ENCODE measurements around the gene WASF3.

Gene WASF3

DNA sequence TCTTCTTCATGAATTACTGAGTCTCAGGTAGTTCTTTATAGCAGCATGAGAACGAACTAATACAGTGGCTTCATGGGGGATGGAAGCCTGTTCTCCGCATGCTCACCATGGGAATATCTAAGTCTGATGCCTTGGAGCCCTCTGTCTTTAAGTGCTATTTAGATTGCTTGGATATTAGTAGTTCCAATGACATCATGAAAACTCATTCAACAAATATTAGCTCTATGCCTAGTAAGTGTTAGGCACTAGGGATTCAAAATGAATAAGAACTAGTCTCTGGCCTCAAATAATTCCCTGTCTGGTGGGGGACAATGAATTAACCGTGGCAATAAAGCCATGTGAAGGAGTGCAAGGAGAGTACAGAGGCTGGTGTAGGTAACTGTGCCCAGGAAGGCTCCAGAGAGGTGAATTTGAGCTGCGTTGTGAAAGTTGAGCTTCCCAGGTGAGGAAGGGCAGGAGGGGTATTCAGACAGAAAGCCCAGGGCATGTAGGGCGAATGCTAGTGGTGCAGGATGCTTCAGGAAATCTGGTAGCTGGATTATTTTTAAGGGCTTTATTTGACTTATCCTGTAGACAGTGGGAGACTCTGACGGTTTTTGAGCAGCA is 6.1 kb upstream of the WASF3 start:
- no peak for TF ChIP-seq SIN3A (IDR thresholded peaks at IDR 0.05; ENCODE audit: borderline replicate concordance, insufficient read depth, low read length)

DNA sequence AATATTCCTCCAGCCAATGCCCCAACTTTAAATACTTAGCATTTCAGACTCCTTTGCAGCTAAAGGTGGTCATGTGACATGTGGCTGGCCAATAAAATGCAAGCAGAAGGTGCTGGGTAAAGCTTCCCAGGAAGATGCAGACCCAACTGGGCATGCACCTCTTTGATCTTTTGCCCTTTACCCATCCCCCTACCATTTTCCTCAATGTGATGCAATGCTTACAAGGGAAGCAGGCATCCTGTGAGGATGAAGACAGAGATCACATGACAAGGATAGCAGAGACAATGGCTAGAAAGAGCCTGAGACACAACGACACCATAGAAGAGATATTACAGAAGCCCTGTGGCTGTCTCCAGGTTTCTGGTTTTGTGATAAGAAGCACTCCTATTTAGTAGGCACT is 2.1 kb upstream of the WASF3 start:
- TF ChIP-seq FOXP2 (optimal IDR thresholded peaks at IDR 0.05; ENCODE audit: borderline replicate concordance, extremely low read depth, extremely low read length, insufficient read depth), result no peak
- TF ChIP-seq, protein P1, sequence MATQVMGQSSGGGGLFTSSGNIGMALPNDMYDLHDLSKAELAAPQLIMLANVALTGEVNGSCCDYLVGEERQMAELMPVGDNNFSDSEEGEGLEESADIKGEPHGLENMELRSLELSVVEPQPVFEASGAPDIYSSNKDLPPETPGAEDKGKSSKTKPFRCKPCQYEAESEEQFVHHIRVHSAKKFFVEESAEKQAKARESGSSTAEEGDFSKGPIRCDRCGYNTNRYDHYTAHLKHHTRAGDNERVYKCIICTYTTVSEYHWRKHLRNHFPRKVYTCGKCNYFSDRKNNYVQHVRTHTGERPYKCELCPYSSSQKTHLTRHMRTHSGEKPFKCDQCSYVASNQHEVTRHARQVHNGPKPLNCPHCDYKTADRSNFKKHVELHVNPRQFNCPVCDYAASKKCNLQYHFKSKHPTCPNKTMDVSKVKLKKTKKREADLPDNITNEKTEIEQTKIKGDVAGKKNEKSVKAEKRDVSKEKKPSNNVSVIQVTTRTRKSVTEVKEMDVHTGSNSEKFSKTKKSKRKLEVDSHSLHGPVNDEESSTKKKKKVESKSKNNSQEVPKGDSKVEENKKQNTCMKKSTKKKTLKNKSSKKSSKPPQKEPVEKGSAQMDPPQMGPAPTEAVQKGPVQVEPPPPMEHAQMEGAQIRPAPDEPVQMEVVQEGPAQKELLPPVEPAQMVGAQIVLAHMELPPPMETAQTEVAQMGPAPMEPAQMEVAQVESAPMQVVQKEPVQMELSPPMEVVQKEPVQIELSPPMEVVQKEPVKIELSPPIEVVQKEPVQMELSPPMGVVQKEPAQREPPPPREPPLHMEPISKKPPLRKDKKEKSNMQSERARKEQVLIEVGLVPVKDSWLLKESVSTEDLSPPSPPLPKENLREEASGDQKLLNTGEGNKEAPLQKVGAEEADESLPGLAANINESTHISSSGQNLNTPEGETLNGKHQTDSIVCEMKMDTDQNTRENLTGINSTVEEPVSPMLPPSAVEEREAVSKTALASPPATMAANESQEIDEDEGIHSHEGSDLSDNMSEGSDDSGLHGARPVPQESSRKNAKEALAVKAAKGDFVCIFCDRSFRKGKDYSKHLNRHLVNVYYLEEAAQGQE (IDR thresholded peaks at IDR 0.05; ENCODE audit: insufficient read depth in 1 of 2, low read depth in 2 of 2, low read length in 2 of 2), result no peak
- no peak for TF ChIP-seq POLR2AphosphoS5 (IDR thresholded peaks at IDR 0.05; ENCODE audit: low read depth, low read length)
- no peak for TF ChIP-seq TAF1 (IDR thresholded peaks at IDR 0.05; ENCODE audit: borderline replicate concordance, insufficient read depth, low read length)
- no peak for TF ChIP-seq SIN3A (IDR thresholded peaks at IDR 0.05; ENCODE audit: borderline replicate concordance, insufficient read depth, low read length)

DNA sequence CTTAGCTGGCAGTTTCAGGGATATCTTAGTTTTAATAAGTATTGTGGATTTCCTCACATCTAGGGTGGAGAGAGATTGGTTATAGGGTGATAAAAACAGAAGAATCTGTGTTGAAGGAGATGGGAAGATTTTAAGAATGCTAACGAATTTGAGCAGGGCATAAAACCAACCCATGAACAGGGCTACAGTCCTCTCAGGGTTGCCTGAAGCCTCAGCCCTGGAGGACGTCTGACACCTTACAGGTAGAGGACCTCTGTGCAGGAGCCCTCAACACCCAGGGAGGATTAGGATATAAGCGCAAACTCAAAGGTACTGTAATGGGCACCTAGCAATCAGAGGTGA is 461 bp upstream of the WASF3 start:
- no peak for TF ChIP-seq FOXP2 (optimal IDR thresholded peaks at IDR 0.05; ENCODE audit: borderline replicate concordance, extremely low read depth, extremely low read length, insufficient read depth)
- no peak for TF ChIP-seq POLR2AphosphoS5 (IDR thresholded peaks at IDR 0.05; ENCODE audit: low read depth, low read length)
- TF ChIP-seq SIN3A (IDR thresholded peaks at IDR 0.05; ENCODE audit: borderline replicate concordance, insufficient read depth, low read length), result no peak
- no peak for TF ChIP-seq TAF1 (IDR thresholded peaks at IDR 0.05; ENCODE audit: borderline replicate concordance, insufficient read depth, low read length)
- TF ChIP-seq, protein P1 (IDR thresholded peaks at IDR 0.05; ENCODE audit: insufficient read depth in 1 of 2, low read depth in 2 of 2, low read length in 2 of 2), result no peak

DNA sequence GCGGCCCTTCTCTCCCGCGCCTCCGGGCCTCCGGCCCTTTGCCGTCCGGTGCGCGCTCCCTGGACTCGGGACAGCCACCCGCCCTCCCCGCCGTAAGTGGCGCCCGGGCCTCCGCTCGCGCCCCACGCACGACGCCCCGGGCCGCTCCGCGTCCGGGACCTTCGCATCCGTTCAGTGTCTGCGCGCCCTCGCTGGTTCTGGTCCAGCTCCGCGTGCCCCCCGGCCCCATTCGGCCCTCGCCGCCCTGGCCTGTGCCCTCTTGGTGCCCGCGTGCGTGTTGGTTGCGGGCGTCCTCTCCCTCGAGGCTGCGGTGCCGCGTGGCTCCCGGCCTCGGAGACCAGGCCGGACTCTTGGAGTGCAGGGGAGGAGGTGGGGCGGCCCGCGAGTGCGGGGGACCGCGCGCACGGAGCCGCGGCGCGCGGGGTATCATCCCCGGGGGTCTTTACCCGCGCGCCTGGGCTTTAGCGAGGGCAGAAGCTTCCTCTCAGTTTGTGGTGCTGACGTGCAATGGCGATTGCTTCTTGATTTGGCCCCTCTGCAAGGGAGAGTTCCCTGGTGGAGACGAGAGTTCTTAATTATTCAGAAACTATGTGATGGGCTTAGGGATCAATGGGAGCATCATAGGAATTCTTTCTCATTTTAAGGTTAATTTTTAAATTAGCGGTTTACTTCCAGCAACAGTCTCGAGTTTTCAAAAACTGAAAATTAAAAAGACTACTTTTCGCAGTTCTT is 757 bp downstream of the WASF3 start:
- TF ChIP-seq TAF1 (IDR thresholded peaks at IDR 0.05; ENCODE audit: borderline replicate concordance, insufficient read depth, low read length), result no peak
- TF ChIP-seq FOXP2 (optimal IDR thresholded peaks at IDR 0.05; ENCODE audit: borderline replicate concordance, extremely low read depth, extremely low read length, insufficient read depth), result no peak
- TF ChIP-seq, protein P1 (IDR thresholded peaks at IDR 0.05; ENCODE audit: insufficient read depth in 1 of 2, low read depth in 2 of 2, low read length in 2 of 2), result no peak
- TF ChIP-seq SIN3A (IDR thresholded peaks at IDR 0.05; ENCODE audit: borderline replicate concordance, insufficient read depth, low read length), result no peak
- TF ChIP-seq POLR2AphosphoS5 (IDR thresholded peaks at IDR 0.05; ENCODE audit: low read depth, low read length), result no peak

DNA sequence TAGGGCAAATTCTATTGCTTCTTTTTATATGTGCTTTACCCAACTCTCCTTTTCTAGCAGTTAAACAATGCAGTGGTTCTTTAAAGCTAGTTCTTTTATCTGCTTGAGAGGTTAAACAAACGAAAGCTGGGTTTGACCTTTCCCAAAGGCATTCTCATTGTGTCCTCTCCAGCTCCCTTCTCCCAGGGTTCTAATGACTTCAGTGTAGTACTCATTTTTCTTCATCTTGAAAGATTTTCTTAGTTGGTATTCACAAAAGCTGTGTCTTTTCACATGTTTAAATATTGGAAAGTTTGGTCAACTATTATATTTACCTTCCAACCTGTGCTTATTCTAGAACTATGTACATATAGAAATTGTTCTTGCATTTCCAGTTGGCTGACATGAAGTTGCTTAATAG is 1.5 kb downstream of the WASF3 start:
- TF ChIP-seq TAF1 (IDR thresholded peaks at IDR 0.05; ENCODE audit: borderline replicate concordance, insufficient read depth, low read length), result no peak
- TF ChIP-seq POLR2AphosphoS5 (IDR thresholded peaks at IDR 0.05; ENCODE audit: low read depth, low read length), result no peak
- TF ChIP-seq, protein P1 (IDR thresholded peaks at IDR 0.05; ENCODE audit: insufficient read depth in 1 of 2, low read depth in 2 of 2, low read length in 2 of 2), result no peak
- no peak for TF ChIP-seq FOXP2 (optimal IDR thresholded peaks at IDR 0.05; ENCODE audit: borderline replicate concordance, extremely low read depth, extremely low read length, insufficient read depth)
- no peak for TF ChIP-seq SIN3A (IDR thresholded peaks at IDR 0.05; ENCODE audit: borderline replicate concordance, insufficient read depth, low read length)
